Activated T-cell treated with anti-CD3 and anti-CD28 coated beads for 1 hour (primary cell): Measurements from ENCODE around the gene DDN.

Source experiments
- DNase-seq: peaks from one replicate; pipeline ENCODE4 v3.0.0-alpha.2; 2020; ENCODE audit warnings: low read depth

The DDN gene

DNA sequence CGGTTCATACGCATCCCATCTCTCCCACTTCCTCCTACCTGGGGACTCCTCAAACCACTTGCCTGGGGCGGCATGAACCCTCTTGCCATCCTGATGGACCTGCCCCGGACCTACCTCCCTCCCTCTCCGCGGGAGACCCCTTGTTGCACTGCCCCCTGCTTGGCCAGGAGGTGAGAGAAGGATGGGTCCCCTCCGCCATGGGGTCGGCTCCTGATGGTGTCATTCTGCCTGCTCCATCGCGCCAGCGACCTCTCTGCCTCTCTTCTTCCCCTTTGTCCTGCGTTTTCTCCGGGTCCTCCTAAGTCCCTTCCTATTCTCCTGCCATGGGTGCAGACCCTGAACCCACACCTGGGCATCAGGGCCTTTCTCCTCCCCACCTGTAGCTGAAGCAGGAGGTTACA is 17.4 kb downstream of the DDN start:
- no peak for DNase-seq

DNA sequence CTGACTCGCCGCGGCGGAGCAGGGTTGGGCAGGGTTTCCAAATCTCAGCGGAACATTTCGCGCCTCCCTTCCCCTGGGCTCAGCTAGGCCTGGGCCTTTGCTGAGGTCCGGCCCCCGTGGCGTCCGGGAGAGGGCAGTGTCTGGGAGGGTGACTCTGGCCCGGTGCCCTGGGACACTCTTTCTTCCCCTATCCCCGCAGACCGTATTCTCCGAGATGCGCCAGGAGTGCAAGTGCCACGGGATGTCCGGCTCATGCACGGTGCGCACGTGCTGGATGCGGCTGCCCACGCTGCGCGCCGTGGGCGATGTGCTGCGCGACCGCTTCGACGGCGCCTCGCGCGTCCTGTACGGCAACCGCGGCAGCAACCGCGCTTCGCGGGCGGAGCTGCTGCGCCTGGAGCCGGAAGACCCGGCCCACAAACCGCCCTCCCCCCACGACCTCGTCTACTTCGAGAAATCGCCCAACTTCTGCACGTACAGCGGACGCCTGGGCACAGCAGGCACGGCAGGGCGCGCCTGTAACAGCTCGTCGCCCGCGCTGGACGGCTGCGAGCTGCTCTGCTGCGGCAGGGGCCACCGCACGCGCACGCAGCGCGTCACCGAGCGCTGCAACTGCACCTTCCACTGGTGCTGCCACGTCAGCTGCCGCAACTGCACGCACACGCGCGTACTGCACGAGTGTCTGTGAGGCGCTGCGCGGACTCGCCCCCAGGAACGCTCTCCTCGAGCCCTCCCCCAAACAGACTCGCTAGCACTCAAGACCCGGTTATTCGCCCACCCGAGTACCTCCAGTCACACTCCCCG is 18.0 kb downstream of the DDN start:
- no peak for DNase-seq

DNA sequence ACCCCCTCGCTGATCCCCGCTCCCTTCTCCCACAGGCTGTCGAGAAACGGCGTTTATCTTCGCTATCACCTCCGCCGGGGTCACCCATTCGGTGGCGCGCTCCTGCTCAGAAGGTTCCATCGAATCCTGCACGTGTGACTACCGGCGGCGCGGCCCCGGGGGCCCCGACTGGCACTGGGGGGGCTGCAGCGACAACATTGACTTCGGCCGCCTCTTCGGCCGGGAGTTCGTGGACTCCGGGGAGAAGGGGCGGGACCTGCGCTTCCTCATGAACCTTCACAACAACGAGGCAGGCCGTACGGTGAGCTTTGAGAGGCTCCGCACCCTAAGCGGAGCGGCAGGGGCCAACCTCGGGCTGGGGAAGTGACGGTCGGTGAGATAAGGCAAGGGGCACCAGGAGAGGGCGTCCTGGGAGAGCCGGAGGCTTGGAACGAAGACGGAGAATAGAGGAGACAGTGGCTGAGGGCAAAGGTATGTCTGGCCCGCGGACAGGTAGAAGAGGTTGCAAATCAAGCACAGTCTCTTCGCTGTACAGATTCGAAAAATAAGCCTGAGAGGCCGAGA is 18.7 kb downstream of the DDN start:
- DNase-seq = no peak

DNA sequence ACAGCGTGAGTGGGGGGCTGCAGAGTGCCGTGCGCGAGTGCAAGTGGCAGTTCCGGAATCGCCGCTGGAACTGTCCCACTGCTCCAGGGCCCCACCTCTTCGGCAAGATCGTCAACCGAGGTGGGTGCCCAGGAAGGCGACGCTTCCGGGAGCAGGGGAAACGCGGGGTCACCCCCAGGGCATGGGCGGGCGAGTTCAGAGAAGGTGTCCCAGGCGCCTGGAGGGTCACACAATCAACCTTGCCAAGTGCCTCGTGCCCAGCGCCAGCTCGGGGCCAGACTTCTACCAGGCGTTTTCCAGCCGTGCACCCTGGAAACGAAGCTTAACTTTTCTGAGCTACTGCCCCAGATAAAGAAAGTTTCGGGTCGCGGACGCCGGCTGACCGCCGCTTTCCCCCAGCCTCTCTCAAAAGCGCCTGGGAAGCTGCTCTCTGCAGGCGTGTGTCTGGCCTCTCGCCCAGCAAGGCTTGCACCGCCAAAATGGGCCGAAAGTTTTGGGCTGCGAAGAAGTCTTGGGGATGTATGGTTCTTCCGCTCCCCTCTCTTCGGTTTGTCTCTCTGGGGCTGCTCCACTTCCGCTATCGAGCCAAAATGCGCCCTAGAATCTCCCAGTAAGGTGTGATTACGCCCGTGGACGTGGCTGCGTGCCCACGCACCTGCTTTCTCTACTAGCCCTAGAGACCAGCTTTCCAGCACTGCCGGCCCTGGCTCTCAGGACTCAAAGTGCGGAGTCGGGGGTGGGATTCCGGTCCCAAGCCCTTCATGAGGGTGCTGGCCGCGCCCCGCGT is 19.4 kb downstream of the DDN start:
- no peak for DNase-seq

DNA sequence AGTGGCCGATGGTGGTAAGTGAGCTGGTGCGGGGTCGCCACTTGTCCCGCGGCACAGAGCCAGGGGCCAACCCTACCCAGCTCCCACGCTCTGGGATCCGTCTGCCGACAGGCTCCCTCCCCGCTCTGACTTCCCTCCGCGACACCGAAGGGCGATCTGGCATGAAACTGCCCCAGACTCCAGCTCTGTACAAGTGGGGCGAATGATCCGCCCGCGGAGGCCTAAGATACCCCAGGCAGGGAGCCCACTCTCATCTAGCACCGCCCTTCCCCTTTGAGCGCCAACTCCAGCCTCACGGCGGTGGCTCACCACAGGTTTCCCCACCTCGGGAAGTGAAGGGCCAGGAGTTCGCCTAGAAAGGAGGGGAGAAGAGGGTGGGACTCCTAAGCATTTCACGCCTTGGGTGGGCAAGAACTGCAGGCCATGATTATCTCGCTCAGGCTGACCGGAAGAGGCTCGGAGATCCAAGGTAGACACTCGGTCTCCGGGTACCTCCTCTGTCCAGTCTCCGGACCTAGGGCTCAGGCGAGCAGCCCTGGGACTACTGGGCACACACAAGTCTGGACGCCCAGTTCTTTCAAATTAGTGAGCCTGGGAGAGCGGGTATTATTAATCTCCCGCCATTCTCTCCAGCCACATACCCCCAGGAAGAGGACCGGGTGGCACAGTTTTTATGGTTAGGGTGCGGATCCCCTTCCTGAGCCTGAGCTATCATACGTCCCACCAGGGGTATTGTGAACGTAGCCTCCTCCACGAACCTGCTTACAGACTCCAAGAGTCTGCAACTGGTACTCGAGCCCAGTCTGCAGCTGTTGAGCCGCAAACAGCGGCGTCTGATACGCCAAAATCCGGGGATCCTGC is 20.2 kb downstream of the DDN start:
- DNase-seq = no peak

DNA sequence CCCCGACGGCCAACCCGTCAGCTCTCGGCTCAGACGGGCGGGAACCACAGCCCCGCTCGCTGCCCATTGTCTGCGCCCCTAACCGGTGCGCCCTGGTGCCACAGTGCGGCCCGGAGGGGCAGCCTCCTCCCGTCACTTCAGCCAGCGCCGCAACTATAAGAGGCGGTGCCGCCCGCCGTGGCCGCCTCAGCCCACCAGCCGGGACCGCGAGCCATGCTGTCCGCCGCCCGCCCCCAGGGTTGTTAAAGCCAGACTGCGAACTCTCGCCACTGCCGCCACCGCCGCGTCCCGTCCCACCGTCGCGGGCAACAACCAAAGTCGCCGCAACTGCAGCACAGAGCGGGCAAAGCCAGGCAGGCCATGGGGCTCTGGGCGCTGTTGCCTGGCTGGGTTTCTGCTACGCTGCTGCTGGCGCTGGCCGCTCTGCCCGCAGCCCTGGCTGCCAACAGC is 20.9 kb downstream of the DDN start, which contains the start of gene WNT1:
Gene WNT1 (plus strand): TSS at position 32 of the 450 bp plus-strand sequence. CDS start 329 bp downstream, at position 361.
- DNase-seq = no peak

DNA sequence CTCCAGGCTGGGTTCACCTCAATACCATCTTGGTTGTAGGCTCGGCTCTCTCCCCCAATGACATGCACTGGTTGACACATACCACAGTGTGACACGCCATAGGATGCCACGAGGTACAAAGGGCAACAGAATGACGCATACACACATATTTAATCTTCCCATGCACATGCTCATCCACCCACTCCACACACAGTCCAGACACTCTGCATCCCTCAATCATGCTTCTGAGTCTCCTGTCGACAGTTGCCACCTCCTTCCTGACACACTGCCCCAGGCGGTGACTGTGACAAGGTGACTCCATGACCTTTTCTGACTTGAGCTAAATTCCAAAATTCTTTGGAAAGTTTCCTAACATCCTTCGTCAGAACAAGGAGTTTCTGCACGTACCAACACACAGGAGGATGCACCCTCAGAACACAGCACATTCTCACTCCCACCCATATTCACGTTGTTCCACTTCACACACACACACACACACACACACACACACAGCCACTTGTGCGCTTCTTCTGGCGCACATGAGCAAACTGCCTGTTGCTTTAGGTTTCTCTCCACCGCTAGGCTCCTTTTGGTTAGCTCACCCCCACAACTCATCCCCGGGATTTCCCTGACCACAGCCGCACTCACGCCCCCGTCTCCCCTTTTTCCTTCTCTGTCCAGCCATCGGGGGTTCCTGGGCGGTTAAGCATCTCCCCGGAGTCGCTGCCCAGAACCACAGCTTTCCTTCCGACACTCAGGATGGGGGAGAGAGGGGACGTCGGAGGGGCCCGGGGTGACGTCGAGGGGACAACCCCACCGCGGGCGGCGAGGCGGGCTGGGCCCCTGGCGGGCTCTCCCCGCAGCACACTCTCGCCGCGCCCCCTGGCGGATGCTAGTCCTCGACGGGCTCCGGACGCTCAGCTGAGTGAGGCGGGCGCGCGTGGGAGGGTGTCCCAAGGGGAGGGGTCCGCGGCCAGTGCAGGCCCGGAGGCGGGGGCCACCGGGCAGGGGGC is 21.6 kb downstream of the DDN start:
- peak; percentile 83 for DNase-seq

DNA sequence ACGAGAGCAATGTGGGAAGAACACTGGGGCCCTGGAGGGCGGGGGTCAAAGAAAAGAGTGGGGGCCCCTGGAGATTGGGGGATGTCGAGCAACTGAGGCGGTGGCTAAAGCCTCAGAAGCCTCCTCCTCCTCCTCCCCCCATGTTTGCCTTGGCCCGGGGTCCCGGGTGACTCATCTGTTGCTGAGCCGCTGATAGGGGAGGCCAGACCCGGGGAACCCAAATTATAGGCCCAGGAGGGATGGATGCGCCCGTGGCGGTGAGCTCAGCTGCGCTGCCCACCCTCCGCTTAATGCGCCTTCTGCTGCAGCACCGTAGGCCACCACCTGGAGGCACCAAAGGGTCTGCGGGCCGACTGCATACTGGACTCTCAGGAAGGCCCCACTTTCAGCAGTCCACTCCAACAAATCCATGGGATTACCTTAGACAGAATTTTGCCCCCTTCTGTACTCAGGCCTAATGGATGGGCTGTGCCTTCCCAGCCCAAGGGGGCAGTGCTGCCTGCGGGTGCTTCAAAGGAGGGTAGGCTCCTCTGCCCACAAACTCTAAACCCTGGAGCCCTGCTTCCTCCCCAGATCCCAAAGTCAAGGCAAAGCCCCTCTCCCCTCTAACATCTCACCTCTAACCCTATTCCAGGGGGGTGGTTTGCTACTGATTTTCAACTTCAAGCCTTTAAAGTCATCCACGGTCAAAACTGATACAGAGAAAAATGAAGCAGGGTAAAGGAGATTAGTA is 25.1 kb downstream of the DDN start:
- DNase-seq = no peak

DNA sequence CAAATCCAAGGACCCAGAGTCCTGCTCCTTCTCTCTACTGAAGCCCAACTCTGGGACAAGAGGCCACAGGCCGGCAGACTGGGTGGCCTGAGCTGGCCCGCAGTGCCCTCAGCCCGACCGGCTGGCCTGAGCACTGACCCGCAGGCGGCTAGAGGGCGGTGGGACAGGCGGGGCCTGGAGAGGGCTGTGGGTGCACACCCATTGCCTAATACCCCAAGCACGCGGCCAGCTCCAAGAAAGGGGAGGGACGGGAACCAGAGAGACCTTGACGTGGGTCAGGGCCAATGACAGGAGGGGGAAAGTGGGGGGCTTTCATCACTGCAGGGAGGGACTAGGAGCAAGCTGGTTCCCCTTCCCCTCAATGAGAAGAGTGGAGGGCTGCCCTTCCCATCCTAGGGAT is 25.6 kb downstream of the DDN start:
- no peak for DNase-seq

DNA sequence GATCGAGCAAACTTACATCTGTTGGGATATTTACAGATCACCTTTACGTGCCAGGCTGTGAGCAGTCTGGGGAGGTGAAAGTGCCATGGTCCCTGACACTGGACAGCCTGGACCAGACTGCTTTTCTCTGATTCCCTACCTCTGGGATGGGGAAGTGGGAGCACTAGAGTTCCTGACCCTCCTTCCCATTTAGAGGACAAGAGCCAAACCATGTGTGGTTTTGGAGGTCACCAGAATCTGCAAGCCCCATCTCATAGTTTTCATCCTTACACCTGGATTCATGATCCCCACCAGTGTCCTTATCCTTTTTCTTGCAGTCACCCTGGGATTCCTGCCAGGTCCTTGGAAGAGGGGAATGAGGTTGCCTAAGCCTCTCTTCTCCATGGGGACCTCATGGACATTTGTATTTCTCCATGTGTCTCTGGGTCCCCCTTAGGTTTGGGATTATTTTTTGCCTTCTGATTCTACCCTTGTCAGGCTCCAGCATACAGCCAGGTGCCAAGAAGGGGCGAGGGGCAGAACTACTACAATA is 26.2 kb downstream of the DDN start:
- no peak for DNase-seq

DNA sequence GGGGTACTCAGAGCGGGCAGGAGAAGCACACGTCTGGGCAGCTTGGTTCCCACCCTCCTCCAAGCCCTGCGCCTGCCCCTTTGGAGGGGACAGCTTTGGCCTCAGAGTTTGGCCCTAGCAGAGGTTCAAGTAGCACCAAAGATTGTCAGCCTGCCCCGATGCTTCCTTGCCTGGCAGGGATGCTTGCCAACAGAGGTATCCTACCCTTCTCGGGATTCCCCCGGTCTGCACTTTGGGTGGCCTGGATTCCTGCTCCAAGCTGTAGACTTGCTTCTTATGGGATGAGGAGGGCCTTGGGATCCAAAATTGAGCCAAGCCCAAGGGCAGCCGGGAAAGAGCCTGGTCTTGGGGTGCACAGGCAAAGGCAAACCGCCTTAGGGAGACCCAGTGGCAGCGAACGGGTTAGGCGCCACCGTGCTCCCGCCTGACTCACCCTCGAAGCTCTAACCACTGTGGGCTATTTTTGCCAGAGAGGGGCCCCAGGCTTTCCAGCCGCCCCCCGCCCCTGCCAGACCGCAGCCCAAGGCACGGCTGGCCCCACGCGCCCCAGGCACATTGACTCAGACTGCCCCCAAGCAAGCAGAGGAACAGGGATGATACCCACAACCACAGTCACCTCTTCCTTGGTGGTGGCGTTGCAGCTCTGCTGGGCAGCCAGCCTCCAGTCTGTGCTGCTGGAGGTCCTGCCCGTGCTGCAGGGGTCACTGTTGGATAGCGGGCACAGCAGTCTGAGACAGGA is 26.8 kb downstream of the DDN start:
- DNase-seq = no peak

DNA sequence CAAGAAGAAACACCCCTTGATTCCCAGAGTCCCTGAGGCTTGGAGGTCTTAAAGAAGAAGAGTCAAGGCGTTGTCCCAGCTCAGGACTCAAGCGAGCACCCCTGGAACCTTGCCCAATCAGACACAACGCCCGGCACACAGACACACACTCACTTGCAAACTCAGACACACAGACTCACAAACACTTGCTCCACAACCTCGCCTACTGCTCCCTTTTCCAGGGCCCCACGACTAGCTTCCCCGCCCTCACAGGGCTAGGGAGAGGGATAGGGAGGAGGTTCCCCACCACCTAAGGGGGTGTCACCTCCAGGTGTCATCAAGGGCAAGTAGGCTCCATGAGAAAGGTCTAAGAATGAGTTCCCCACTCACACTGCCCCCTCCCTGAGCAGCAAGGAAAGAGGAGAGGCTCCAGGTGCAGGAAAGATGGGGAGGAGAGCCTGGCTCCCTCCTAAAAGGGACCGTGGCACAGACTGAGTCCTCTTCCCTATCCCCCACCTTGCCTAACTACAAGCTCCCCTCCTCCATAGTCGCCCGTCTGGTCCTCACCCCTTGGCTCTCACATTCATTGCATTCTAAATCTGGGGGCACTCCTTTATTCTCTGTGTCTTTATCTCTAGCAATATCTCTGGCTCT is 28.4 kb downstream of the DDN start:
- DNase-seq = no peak

DNA sequence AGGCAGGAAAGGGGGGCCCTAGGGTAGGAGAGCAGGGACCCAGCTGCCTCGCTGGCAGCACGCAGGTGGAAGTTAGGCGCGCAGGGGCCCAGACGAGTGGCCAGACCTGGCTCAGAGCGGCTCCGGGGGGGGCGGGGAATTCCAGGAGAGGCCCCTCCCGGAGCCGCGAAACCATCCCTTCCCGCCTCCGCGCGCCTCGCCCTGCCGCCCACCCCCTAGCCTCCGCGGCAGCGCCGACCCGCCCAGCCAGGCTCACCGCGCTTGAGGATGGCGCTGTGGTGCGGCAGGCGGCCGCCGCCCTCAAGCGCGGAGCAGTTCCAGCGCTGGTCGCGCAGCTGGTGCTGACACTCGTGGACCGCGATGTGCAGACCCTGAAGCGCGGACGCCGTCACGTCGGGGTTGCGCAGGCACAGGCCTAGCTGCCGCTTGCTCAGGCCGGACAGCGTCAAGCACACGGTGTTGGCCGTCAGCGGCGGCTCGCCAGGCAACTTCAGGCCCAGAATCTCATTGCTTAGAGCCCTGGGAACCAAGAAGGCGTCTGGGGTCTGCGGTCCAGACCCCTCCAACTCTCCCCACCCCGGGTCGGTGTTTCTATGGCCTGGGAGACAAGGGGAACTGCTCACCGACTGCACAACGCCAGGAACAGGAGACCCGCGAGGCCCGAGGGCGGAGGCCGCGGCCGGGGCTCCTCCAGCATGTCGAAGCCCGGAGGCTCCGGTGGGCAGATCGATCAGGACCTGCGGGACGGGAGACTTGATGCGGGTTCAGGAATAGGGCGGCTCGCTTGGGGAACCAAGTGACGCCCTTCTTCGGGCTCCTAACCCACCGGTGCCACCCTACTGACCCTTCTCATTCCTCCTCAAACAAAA is 29.1 kb downstream of the DDN start:
- no peak for DNase-seq

DNA sequence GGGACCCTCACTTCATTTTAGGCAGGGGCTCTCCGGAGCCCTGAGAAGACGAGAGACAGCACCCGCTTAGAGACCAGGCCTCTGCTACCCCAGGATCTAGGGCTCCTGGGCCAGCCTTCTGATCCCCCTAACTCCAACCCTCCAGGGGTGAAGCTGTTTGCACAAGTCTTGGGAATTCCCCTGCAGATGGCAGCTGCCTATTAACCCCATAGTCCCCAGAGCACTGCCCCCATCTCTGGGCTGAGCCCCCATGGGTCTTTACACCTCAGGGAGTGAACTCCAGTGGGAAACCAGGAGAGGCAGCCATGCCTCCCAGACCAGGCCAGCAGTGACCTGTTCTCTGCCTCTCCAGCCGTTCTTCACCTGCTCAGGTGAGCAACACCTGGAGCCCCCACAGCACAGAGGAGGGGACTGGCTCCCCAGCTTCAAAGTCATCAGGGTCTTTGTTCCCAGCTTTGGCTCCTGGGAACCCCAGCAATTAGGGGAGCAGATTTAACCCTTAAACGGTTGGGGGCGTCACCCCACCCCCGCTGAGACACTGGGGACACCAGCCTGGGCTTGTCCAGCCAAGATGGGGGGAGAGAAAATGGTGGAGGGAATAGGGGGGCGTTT is 29.9 kb downstream of the DDN start:
- no peak for DNase-seq

DNA sequence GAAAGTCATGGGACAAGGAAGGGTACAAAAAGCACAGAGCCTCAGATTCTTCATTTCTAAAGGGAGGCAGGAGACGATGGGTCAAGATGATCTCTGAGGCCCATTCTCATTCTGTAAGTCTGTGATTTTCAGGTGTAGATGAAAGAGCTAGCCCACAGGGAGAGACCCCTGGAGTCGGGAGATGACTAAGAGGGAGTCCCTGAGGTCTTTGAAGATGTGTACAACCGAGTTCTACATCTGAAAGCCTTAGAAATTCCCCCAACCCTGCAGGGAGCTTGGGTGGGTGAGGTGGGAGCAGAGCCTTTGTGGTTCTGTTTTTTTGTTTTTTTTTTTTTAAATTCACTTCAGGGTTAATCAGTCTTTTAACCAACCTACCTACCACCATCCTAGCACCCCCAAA is 30.7 kb downstream of the DDN start:
- no peak for DNase-seq

DNA sequence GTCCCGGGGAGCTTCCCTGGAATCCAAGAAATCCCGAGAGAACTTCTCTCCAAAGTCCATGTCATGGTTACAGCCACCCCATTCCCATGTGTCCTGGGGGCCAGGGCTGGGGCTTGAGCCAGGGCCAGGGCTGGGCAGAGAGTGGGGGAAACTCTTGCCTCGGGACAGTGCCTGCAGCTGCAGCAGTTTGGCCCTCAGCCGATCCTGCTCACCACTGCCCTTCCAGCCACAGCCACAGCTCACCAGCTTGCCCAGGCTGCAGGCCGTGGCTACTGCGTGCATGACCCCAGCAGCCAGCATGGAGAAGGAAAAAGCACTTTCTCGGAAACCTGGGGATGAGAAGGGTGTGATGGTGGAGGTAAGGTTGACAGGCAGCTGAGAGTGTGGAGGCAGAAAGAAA is 31.2 kb downstream of the DDN start:
- no peak for DNase-seq
